Smooth muscle cell (in vitro differentiated cells): ENCODE measurements around the gene FRMD4B. TPM values are rescaled to one million over a fixed set of nuclear protein-coding genes. Genes with fewer than 3 reads are reported as not detected.

ENCODE experiments used
- DNase-seq: peaks from one replicate; lab custom pipeline; 2025; ENCODE audit not compliant: unreplicated experiment; lab: John Stamatoyannopoulos, UW
- H2AFZ ChIP-seq: fragments of 200-600 bp; sonication (generic); 2 replicates; pipeline ENCODE4 v1.6.0; 2016; ENCODE audit warnings: antibody characterized with exemption, low read depth, mild to moderate bottlenecking
- H3F3A ChIP-seq: fragments of 200-600 bp; sonication (generic); 2 replicates; pipeline ENCODE4 v1.6.0; 2017; ENCODE audit warnings: antibody characterized with exemption, low read depth
- H3K27ac ChIP-seq: fragments of 200-600 bp; sonication (generic); 2 replicates; pipeline ENCODE4 v1.5.1; 2016; ENCODE audit warnings: low read depth, mild to moderate bottlenecking
- H3K27me3 ChIP-seq: fragments of 200-600 bp; sonication (generic); 2 replicates; pipeline ENCODE4 v1.6.1; 2016; ENCODE audit warnings: low read depth, mild to moderate bottlenecking
- H3K36me3 ChIP-seq: fragments of 200-600 bp; sonication (generic); 2 replicates; pipeline ENCODE4 v1.5.1; 2016; ENCODE audit warnings: low read depth
- H3K4me1 ChIP-seq: fragments of 200-600 bp; sonication (generic); 2 replicates; pipeline ENCODE4 v1.5.1; 2016; ENCODE audit warnings: low read depth
- H3K4me2 ChIP-seq: fragments of 200-600 bp; sonication (generic); 2 replicates; pipeline ENCODE4 v1.6.0; 2016; ENCODE audit warnings: mild to moderate bottlenecking
- H3K4me3 ChIP-seq: fragments of 200-600 bp; sonication (generic); 2 replicates; pipeline ENCODE4 v1.5.1; 2016; ENCODE audit warnings: mild to moderate bottlenecking
- H3K79me2 ChIP-seq: fragments of 200-600 bp; sonication (generic); 2 replicates; pipeline ENCODE4 v1.6.0; 2016; ENCODE audit warnings: low read depth, mild to moderate bottlenecking
- H3K9ac ChIP-seq: fragments of 200-600 bp; sonication (generic); 2 replicates; pipeline ENCODE4 v1.6.0; 2016; ENCODE audit warnings: low read depth
- H3K9me3 ChIP-seq: fragments of 200-600 bp; sonication (generic); replicated peaks from 2 replicates; pipeline ENCODE4 v1.5.1; 2016; ENCODE audit warnings: low read depth
- H4K20me1 ChIP-seq: fragments of 200-600 bp; sonication (generic); 2 replicates; pipeline ENCODE4 v1.6.0; 2016; ENCODE audit warnings: low read depth
- CTCF ChIP-seq: fragments of 200-600 bp; sonication (generic); IDR thresholded peaks from 2 replicates; pipeline ENCODE4 v1.5.1; 2017; ENCODE audit warnings: borderline replicate concordance, mild to moderate bottlenecking, antibody characterized with exemption; ENCODE audit not compliant: insufficient read depth, poor library complexity, severe bottlenecking
- WGBS: methylation state at CpG from one replicate; pipeline ENCODE4 v1.1.7; 2016; ENCODE audit warnings: low lambda C conversion rate; 5-methylcytosine and 5-hydroxymethylcytosine counted together
- polyA plus RNA-seq: library from polyadenylated mRNA; unstranded; fragments of >200 nt; fragmentation: Nextera tagmentation; extraction: Ambion mirVana; gene quantifications from 2 replicates; pipeline ENCODE4 v1.2.1, GENCODE V29; 2016
- total RNA-seq: library from RNA; depleted of rRNA; stranded (reverse); fragments of >200 nt; gene quantifications from 2 replicates; pipeline ENCODE4 v1.2.3, GENCODE V29; 2014

The FRMD4B gene
- total and polyA plus RNA-seq, 2 experiments from 2014 or later: 3.7 to 24.3 TPM

- WGBS: 73% methylated on average over 5 of the region's 5 CpGs
- Histone ChIP-seq H3K27me3 (no peaks in the 10 kb centered on the region), H4K20me1 (no peaks in the 10 kb centered on the region), H2AFZ (no peak overlapping the region), H3K9ac (no peak overlapping the region), H3K4me3 (no peak overlapping the region), H3K79me2 (no peaks in the 10 kb centered on the region), H3F3A (no peaks in the 10 kb centered on the region), H3K4me1 (no peaks in the 10 kb centered on the region), H3K36me3 (no peaks in the 10 kb centered on the region), H3K9me3 (no peaks in the 10 kb centered on the region), H3K27ac (no peak overlapping the region), H3K4me2 (no peak overlapping the region)
- TF ChIP-seq CTCF: no peak
- DNase-seq: no peak
These were observed 175.7 kb downstream of the FRMD4B start for GRCh38 chr3:69210068-69210730.

- Histone ChIP-seq H3K36me3 (no peaks in the 10 kb centered on the region), H3K4me1 (no peaks in the 10 kb centered on the region), H3K4me3 (no peak overlapping the region), H3F3A (no peaks in the 10 kb centered on the region), H4K20me1 (no peaks in the 10 kb centered on the region), H2AFZ (no peak overlapping the region), H3K9ac (no peak overlapping the region), H3K27ac (no peak overlapping the region), H3K27me3 (no peaks in the 10 kb centered on the region), H3K4me2 (no peak overlapping the region), H3K9me3 (no peaks in the 10 kb centered on the region), H3K79me2 (no peaks in the 10 kb centered on the region)
- no peak for TF ChIP-seq CTCF
- no peak for DNase-seq
These were observed 176.5 kb downstream of the FRMD4B start for GRCh38 chr3:69209413-69209812.

GRCh38 chr3:69207031-69207430 is 178.9 kb downstream of the FRMD4B start:
- H3F3A ChIP-seq: no peaks in the 10 kb centered on the region

More at GRCh38 chr3:69207031-69207430, 178.9 kb downstream of the FRMD4B start:
- H3K36me3 ChIP-seq: no peaks in the 10 kb centered on the region
- H3K79me2 ChIP-seq: no peaks in the 10 kb centered on the region
- no peak overlapping the region for H3K4me2 ChIP-seq
- no peak overlapping the region for H3K9ac ChIP-seq
- H2AFZ ChIP-seq: no peak overlapping the region
- H3K4me3 ChIP-seq: no peak overlapping the region
- H3K27me3 ChIP-seq: no peaks in the 10 kb centered on the region
- no peaks in the 10 kb centered on the region for H3K4me1 ChIP-seq
- no peak for DNase-seq
- TF ChIP-seq CTCF: no peak
- no peak overlapping the region for H3K27ac ChIP-seq
- H3K9me3 ChIP-seq: no peaks in the 10 kb centered on the region
- 93% methylated on average over 1 of the region's 1 CpG for WGBS
- no peaks in the 10 kb centered on the region for H4K20me1 ChIP-seq
